Esophagus muscularis mucosa (tissue), 4 donors: ENCODE data around the gene KPNA6. TPM values are rescaled to one million over a fixed set of nuclear protein-coding genes. Genes with fewer than 3 reads are reported as not detected.
"Not testable (repeated sequence)": the region's sequence is repeated elsewhere in the genome, so short reads cannot be mapped to it uniquely, and the experiment has no call there.

Experiments
- DNase-seq: peaks from one replicate; pipeline ENCODE4 v3.0.0-alpha.2; 2017; ENCODE audit errors: extremely low spot score
- H3K27ac ChIP-seq, 4 donors: fragments of 200-600 bp; sonication (generic); replicated peaks in 1 of 4; 1 replicate in 3 of 4; 2 replicates in 1 of 4; pipeline ENCODE4 v1.5.1; 2016 to 2019; ENCODE audit warnings: mild to moderate bottlenecking in 1 of 4
- H3K27me3 ChIP-seq, 4 donors: fragments of 200-600 bp; sonication (generic); one replicate each; pipeline versions ENCODE4 v1.5.1 to v1.6.0; 2016 to 2019
- H3K36me3 ChIP-seq, 4 donors: fragments of 200-600 bp; sonication (generic); one replicate each; pipeline ENCODE4 v1.5.1; 2016 to 2019
- H3K4me1 ChIP-seq, 4 donors: fragments of 200-600 bp; sonication (generic); one replicate each; pipeline ENCODE4 v1.5.1; 2016 to 2019
- H3K4me3 ChIP-seq, 4 donors: fragments of 200-600 bp; sonication (generic); 1 replicate in 2 of 4; 2 replicates in 2 of 4; pipeline ENCODE4 v1.5.1; 2016 to 2019; ENCODE audit warnings: mild to moderate bottlenecking in 4 of 4, moderate library complexity in 1 of 4
- H3K9me3 ChIP-seq, 4 donors: fragments of 200-600 bp; sonication (generic); 1 replicate in 3 of 4; 2 replicates in 1 of 4; pipeline ENCODE4 v1.5.1; 2016 to 2019
- EP300 ChIP-seq: sonication (generic); formaldehyde crosslinking; IDR thresholded peaks from one replicate; pipeline ENCODE4 v1.6.1; 2017; ENCODE audit warnings: antibody characterized with exemption
- POLR2A ChIP-seq: fragments of 450-650 bp; IDR thresholded peaks from one replicate; pipeline ENCODE4 v1.6.1; 2017; ENCODE audit warnings: antibody characterized with exemption, moderate library complexity, mild to moderate bottlenecking, low read depth
- POLR2AphosphoS5 ChIP-seq, 2 donors: sonication (generic); formaldehyde crosslinking; IDR thresholded peaks; one replicate each; pipeline ENCODE4 v1.6.1; 2017; ENCODE audit warnings: antibody characterized with exemption in 2 of 2
- WGBS: methylation state at CpG from one replicate; pipeline ENCODE4 v1.1.5; 2018; 5-methylcytosine and 5-hydroxymethylcytosine counted together
- intact Hi-C: fragments of 100-400 bp; cut with DNase I; formaldehyde crosslinking; loops from one replicate; pipeline ENCODE4 v1.15.1; 2023
- total RNA-seq, 4 donors: library from RNA; depleted of rRNA; stranded (reverse); fragments of >200 nt; gene quantifications; one replicate each; pipeline versions ENCODE4 v1.1.0 to v1.2.1, GENCODE V29; 2016
- TF ChIP-seq, protein P1 (sequence below), 3 experiments: fragments of 200-600 bp in 2 of 3; fragments of 450-650 bp in 1 of 3; sonication (generic) in 2 of 3; IDR thresholded peaks; one replicate each; pipeline ENCODE4 v1.5.1; 2017 to 2019; ENCODE audit warnings: antibody characterized with exemption in 3 of 3, mild to moderate bottlenecking in 2 of 3, moderate library complexity in 1 of 3

The KPNA6 gene
- 10 to 100 TPM; 47.8 to 71.3 (median 55.4) TPM for total RNA-seq

DNA sequence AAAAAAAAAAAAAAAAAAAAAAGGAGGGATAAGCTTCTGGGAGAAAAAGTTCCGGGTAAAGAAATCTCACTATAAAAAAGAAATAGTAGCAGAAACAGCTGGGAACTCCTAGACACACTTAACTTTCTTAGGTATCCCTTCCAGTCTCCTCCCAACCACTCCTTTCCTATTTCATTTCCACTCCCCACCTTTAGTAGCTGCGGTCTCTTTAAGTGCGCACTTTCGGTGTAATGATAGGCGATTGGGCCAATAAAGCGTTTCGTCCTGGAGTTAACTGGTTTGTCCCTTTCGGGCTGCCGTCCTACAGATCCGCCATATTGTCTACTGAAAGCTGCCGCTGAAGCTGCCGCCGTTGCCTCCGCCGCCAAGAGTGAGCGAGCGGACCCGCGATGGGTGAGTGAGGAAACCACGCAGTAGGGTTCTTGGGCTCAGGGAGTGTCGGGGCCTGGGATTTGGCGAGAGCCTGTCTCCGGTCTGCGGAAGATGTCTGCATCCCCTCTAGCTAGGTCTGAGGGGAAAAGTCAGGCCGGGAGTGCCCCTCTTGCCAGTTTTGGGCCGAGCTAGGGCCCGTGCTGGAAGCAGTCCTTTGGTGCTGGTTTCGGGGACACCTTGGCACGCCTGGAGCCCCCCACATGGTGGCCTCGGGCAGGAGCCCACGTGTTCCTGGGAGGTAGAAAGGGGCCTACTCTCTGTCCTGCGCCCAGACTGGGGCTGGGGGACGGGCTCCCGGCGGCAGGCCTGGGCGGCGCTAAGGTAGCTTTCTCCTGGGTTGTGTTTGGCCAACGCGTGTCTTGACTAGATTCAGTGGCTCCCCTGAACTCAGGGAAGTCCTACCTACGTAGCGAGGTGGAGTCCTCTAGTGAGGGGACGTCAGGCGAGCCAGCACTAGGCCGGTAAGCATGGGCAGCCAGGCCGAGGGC is at the start of gene KPNA6:
Gene KPNA6 (plus strand): TSS at position 315 of the 920 bp plus-strand sequence. CDS start 75 bp downstream, at position 390.
- Histone ChIP-seq H3K9me3 (no peaks in the 10 kb centered on the region), H3K36me3 (peaks cover 0 to 6% (median under 1%) of the 10 kb centered on the region in 4 donors), H3K27ac (peak within 1 kb of the TSS; percentile 89 to 92 (median 90)), H3K4me1 (peaks cover 43 to 52% (median 46%) of the 10 kb centered on the region in 4 donors), H3K27me3 (no peaks in the 10 kb centered on the region), H3K4me3 (peak within 1 kb of the TSS; percentile 84 to 93 (median 88))
- DNase-seq: peak; percentile 97
- TF ChIP-seq POLR2AphosphoS5 (IDR thresholded peaks at IDR 0.05): peak; percentile 89 to 91
- TF ChIP-seq EP300: no peak
- peak; percentile 34 for TF ChIP-seq POLR2A
- TF ChIP-seq, protein P1, sequence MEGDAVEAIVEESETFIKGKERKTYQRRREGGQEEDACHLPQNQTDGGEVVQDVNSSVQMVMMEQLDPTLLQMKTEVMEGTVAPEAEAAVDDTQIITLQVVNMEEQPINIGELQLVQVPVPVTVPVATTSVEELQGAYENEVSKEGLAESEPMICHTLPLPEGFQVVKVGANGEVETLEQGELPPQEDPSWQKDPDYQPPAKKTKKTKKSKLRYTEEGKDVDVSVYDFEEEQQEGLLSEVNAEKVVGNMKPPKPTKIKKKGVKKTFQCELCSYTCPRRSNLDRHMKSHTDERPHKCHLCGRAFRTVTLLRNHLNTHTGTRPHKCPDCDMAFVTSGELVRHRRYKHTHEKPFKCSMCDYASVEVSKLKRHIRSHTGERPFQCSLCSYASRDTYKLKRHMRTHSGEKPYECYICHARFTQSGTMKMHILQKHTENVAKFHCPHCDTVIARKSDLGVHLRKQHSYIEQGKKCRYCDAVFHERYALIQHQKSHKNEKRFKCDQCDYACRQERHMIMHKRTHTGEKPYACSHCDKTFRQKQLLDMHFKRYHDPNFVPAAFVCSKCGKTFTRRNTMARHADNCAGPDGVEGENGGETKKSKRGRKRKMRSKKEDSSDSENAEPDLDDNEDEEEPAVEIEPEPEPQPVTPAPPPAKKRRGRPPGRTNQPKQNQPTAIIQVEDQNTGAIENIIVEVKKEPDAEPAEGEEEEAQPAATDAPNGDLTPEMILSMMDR (IDR thresholded peaks at IDR 0.05): peak in 1 of 3 experiments; percentile 20
- intact Hi-C loops: loop anchor here (5.0 kb wide), 1 partner anchor 36 kb away; the partner anchor contains the start of gene TMEM39B
- WGBS: 0% methylated on average over 35 of the region's 45 CpGs

DNA sequence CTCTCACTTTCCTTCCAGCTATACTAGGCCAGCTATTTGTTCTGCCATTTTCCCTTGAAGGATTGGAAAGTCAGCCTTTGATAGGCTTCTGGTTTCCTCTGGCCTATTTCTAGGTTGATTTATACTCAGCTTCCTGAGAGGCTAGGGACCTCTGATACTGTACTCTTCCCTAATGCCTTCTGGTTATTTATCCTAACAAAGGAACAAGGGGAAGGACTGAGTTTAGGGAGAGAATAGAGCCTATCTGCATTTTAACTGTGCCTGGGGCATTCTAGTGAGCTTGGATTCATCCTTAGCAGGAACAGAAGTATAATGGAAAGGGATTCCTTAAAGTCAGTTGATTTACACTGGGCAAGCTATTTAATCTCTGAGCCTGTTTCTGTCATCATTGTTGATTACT is 46.9 kb upstream of the KPNA6 start:
- Histone ChIP-seq H3K4me3 (no peak overlapping the region), H3K4me1 (peaks cover 13 to 23% (median 17%) of the 10 kb centered on the region in 4 donors), H3K27me3 (no peaks in the 10 kb centered on the region), H3K27ac (no peak overlapping the region), H3K36me3 (peaks cover 29 to 62% (median 53%) of the 10 kb centered on the region in 4 donors), H3K9me3 (no peaks in the 10 kb centered on the region)
- TF ChIP-seq, protein P1 (IDR thresholded peaks at IDR 0.05): no peak
- TF ChIP-seq POLR2A (no peak), EP300 (no peak), POLR2AphosphoS5 (IDR thresholded peaks at IDR 0.05) (no peak)
- no peak for DNase-seq
- intact Hi-C loops: loop anchor here (5.0 kb wide), 1 partner anchor 79 kb away; no protein-coding TSS in a partner anchor

DNA sequence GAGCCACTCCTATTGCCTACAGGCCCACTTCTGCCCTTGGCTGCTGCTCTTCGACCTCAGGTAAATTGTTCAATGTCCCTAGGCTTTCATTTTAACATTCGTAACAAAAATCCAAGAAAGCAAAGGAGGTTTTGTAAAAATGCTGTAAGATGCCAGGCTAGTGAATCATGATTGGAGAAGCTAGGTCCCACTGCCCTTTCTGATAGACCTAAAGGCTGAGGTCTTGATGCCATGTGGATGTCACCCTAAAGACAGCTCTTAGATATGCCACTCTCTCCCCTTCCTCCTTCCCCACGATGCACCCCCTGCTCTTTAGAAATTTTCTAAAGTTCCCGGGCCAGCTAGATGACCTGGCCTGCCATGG is 45.0 kb upstream of the KPNA6 start:
- no peaks in the 10 kb centered on the region for H3K9me3 ChIP-seq
- H3K4me3 ChIP-seq: no peak overlapping the region
- no peak for TF ChIP-seq EP300
- no peak for TF ChIP-seq POLR2A
- no peak for TF ChIP-seq POLR2AphosphoS5 (IDR thresholded peaks at IDR 0.05)
- TF ChIP-seq, protein P1 (IDR thresholded peaks at IDR 0.05): no peak
- peaks cover 28 to 36% (median 34%) of the 10 kb centered on the region in 4 donors for H3K4me1 ChIP-seq
- DNase-seq: no peak
- H3K27ac ChIP-seq: peak overlapping the region; percentile 46 to 69 (median 62)
- WGBS: 77% methylated on average over 4 of the region's 4 CpGs
- H3K36me3 ChIP-seq: peaks cover 28 to 43% (median 40%) of the 10 kb centered on the region in 4 donors
- intact Hi-C loops: loop anchor here (5.0 kb wide), 1 partner anchor 81 kb away; no protein-coding TSS in a partner anchor
- no peaks in the 10 kb centered on the region for H3K27me3 ChIP-seq

DNA sequence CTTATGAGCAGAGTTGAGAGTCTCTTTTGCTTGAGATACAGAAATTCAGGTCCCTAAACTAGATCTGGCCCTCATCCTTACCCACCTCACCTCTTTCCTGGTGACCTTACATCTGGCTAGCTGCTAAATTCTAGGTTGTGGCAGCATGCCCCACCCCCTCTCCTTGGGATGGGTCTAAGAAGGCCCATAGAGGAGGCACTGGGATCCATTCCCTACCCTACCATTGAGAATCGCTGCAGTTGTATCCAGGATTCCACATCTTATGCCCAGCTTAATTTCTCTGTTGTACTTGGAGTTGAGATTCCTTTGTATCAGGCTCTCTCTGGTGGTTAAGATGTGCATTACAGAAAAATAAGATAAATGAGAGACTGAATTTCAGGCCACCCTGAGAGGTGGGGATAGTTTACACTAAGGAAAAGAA is 44.6 kb upstream of the KPNA6 start:
- DNase-seq: no peak
- Histone ChIP-seq H3K27ac (peak overlapping the region; percentile 46 to 69 (median 62)), H3K36me3 (peaks cover 23 to 39% (median 36%) of the 10 kb centered on the region in 4 donors), H3K27me3 (no peaks in the 10 kb centered on the region), H3K4me3 (no peak overlapping the region), H3K9me3 (no peaks in the 10 kb centered on the region), H3K4me1 (peaks cover 28 to 36% (median 34%) of the 10 kb centered on the region in 4 donors)
- whole genome bisulfite sequencing: 25% methylated on average over 1 of the region's 1 CpG
- intact Hi-C loops: loop anchor here (5.0 kb wide), 1 partner anchor 81 kb away; no protein-coding TSS in a partner anchor
- peak in 1 of 2 donors; percentile 42 for TF ChIP-seq POLR2AphosphoS5 (IDR thresholded peaks at IDR 0.05)
- no peak for TF ChIP-seq EP300
- TF ChIP-seq, protein P1 (IDR thresholded peaks at IDR 0.05): peak; percentile 61 to 78 (median 67)
- TF ChIP-seq POLR2A: no peak

DNA sequence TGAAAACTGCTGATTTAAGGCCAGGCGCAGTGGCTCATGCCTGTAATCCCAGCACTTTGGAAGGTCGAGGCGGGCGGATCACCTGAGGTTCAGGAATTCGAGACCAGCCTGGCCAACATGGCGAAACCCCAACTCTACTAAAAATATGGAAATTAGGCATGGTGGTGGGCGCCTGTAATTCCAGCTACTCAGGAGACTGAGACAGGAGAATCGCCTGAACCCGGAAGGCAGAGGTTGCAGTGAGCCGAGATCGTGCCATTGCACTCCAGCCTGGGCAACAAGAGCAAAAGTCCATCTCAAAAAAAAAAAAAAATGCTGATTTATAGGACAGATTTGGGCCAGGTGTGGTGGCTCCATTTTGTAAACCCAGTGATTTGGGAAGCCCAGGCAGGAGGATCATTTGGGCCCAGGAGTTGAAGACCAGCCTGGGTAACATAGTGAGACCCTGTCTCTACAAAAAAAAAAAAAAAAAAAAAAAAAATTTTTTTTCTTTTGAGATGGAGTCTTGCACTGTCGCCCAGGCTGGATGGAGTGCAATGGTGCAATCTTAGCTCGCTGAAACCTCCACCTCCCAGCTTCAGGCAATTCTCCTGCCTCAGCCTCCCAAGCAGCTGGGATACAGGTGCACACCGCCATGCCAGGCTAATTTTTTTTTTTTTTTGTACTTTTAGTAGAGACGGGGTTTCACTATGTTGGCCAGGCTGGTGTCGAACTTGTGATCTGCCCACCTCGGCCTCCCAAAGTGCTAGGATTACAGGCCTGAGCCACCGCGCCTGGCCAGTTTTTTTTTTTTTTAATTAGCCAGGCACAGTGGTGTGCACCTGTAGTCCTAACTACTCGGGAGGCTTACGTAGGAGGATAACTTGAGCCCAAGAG is 42.0 kb upstream of the KPNA6 start:
- Histone ChIP-seq H3K4me1 (peaks cover 28 to 37% (median 35%) of the 10 kb centered on the region in 4 donors), H3K27ac (peak overlapping the region in 2 of 4 donors; percentile 40 to 52), H3K36me3 (peaks cover 2 to 13% (median 11%) of the 10 kb centered on the region in 4 donors)
- H3K27me3 ChIP-seq, DNase-seq, H3K4me3 ChIP-seq, H3K9me3 ChIP-seq: not testable (repeated sequence)
- 73% methylated on average over 21 of the region's 21 CpGs for WGBS
- intact Hi-C loops: loop anchor here (5.0 kb wide), 1 partner anchor 49 kb away; no protein-coding TSS in a partner anchor
